H9 (cell line): ENCODE data around the gene SBNO1. TPM values are rescaled to one million over a fixed set of nuclear protein-coding genes. Genes with fewer than 3 reads are reported as not detected.

Experiments used
- DNase-seq: peaks from one replicate; pipeline ENCODE4 v3.0.0-alpha.2; 2017
- H2AFZ ChIP-seq: one replicate; pipeline ENCODE4 v1.6.1; 2013; ENCODE audit warnings: mild to moderate bottlenecking, low read length, control low read depth, moderate library complexity
- H2AK5ac ChIP-seq: 2 replicates; pipeline ENCODE4 v1.6.1; 2013; ENCODE audit warnings: low read length, control low read depth, mixed read lengths; ENCODE audit not compliant: insufficient read length
- H2BK120ac ChIP-seq: one replicate; pipeline ENCODE4 v1.6.1; 2013; ENCODE audit warnings: low read depth, mild to moderate bottlenecking, low read length, control low read depth, inconsistent platforms; ENCODE audit not compliant: poor library complexity, severe bottlenecking
- H2BK12ac ChIP-seq: 2 replicates; pipeline ENCODE4 v1.6.1; 2013; ENCODE audit warnings: low read length, control low read depth, mixed read lengths, low read depth; ENCODE audit not compliant: insufficient read length
- H2BK15ac ChIP-seq: 2 replicates; pipeline ENCODE4 v1.6.1; 2013; ENCODE audit warnings: low read depth, low read length, control low read depth
- H2BK20ac ChIP-seq: one replicate; pipeline ENCODE4 v1.6.1; 2013; ENCODE audit warnings: low read depth, mild to moderate bottlenecking, low read length, control low read depth, inconsistent platforms; ENCODE audit not compliant: poor library complexity, severe bottlenecking
- H2BK5ac ChIP-seq: 2 replicates; pipeline ENCODE4 v1.6.1; 2013; ENCODE audit warnings: low read length, control low read depth, mixed read lengths; ENCODE audit not compliant: insufficient read length
- H3K14ac ChIP-seq: 2 replicates; pipeline ENCODE4 v1.6.1; 2013; ENCODE audit warnings: low read length, control low read depth; ENCODE audit not compliant: insufficient read depth
- H3K18ac ChIP-seq: 2 replicates; pipeline ENCODE4 v1.6.1; 2013; ENCODE audit warnings: low read depth, mild to moderate bottlenecking, mixed read lengths, low read length, control low read depth; ENCODE audit not compliant: insufficient read length
- H3K23ac ChIP-seq: 2 replicates; pipeline ENCODE4 v1.6.1; 2013; ENCODE audit warnings: low read length, control low read depth, mixed read lengths, low read depth; ENCODE audit not compliant: insufficient read length
- H3K23me2 ChIP-seq: 2 replicates; pipeline ENCODE4 v1.6.1; 2013; ENCODE audit warnings: low read depth, mild to moderate bottlenecking, mixed read lengths, low read length, control low read depth; ENCODE audit not compliant: insufficient read length, poor library complexity, severe bottlenecking
- H3K27ac ChIP-seq: 2 replicates; pipeline ENCODE4 v1.5.1; 2013; ENCODE audit warnings: low read length, control low read depth, mixed read lengths, low read depth; ENCODE audit not compliant: insufficient read length
- H3K27me3 ChIP-seq: 2 replicates; pipeline ENCODE4 v1.6.1; 2013; ENCODE audit warnings: low read length, control low read depth, inconsistent platforms; ENCODE audit not compliant: insufficient read depth
- H3K4ac ChIP-seq: 2 replicates; pipeline ENCODE4 v1.6.1; 2013; ENCODE audit warnings: low read depth, mild to moderate bottlenecking, control low read depth, inconsistent platforms, low read length, moderate library complexity
- H3K4me1 ChIP-seq: 2 replicates; pipeline ENCODE4 v1.6.1; 2013; ENCODE audit warnings: low read length, control low read depth, inconsistent platforms; ENCODE audit not compliant: insufficient read depth
- H3K4me2 ChIP-seq: 2 replicates; pipeline ENCODE4 v1.6.1; 2013; ENCODE audit warnings: low read length, control low read depth, mixed read lengths; ENCODE audit not compliant: insufficient read length, insufficient read depth
- H3K56ac ChIP-seq: 2 replicates; pipeline ENCODE4 v1.6.1; 2013; ENCODE audit warnings: low read depth, mild to moderate bottlenecking, mixed read lengths, low read length, control low read depth; ENCODE audit not compliant: insufficient read length
- H3K79me1 ChIP-seq: 2 replicates; pipeline ENCODE4 v1.6.1; 2013; ENCODE audit warnings: low read depth, mild to moderate bottlenecking, moderate library complexity, low read length, control low read depth, inconsistent platforms; ENCODE audit not compliant: insufficient read depth, poor library complexity, severe bottlenecking
- H3K79me2 ChIP-seq: 2 replicates; pipeline ENCODE4 v1.6.1; 2013; ENCODE audit warnings: low read length, control low read depth, inconsistent platforms; ENCODE audit not compliant: insufficient read depth
- H3K9ac ChIP-seq: 2 replicates; pipeline ENCODE4 v1.6.1; 2013; ENCODE audit warnings: low read length, control low read depth, mixed read lengths; ENCODE audit not compliant: insufficient read length; ENCODE audit errors: extremely low read depth
- H3K9me3 ChIP-seq: one replicate; pipeline ENCODE4 v1.6.1; 2013; ENCODE audit warnings: low read depth, low read length, inconsistent platforms; ENCODE audit not compliant: control insufficient read depth
- H3T11ph ChIP-seq: one replicate; pipeline ENCODE4 v1.6.1; 2013; ENCODE audit warnings: mild to moderate bottlenecking, low read length, control low read depth, inconsistent platforms
- H4K20me1 ChIP-seq: one replicate; pipeline ENCODE4 v1.6.1; 2013; ENCODE audit not compliant: control insufficient read depth, insufficient read length, insufficient read depth
- H4K5ac ChIP-seq: 2 replicates; pipeline ENCODE4 v1.6.1; 2013; ENCODE audit warnings: low read depth, mild to moderate bottlenecking, mixed read lengths, low read length, control low read depth; ENCODE audit not compliant: insufficient read length
- H4K8ac ChIP-seq: replicated peaks from 2 replicates; pipeline ENCODE4 v1.6.1; 2013; ENCODE audit warnings: low read length, control low read depth, mixed read lengths, low read depth; ENCODE audit not compliant: insufficient read length
- H4K91ac ChIP-seq: 2 replicates; pipeline ENCODE4 v1.6.1; 2013; ENCODE audit warnings: low read depth, mild to moderate bottlenecking, moderate library complexity, mixed read lengths, low read length, control low read depth; ENCODE audit not compliant: insufficient read length
- H3K27ac Mint-ChIP-seq, 3 experiments: 2 replicates in 2 of 3; 3 replicates in 1 of 3; pipeline ENCODE4 v1.8.0; 2020 to 2021; ENCODE audit warnings: mixed read lengths in 3 of 3, mild to moderate bottlenecking in 1 of 3, moderate library complexity in 1 of 3
- H3K27me3 Mint-ChIP-seq: 2 replicates; pipeline ENCODE4 v1.8.0; 2021; ENCODE audit warnings: low read depth, mild to moderate bottlenecking, moderate library complexity, mixed read lengths
- H3K36me3 Mint-ChIP-seq, 3 experiments: 2 replicates in 2 of 3; 3 replicates in 1 of 3; pipeline ENCODE4 v1.8.0; 2020 to 2021; ENCODE audit warnings: low read depth in 3 of 3, mixed read lengths in 3 of 3; ENCODE audit not compliant: insufficient read depth in 1 of 3
- H3K4me1 Mint-ChIP-seq, 2 experiments: 2 replicates each; pipeline ENCODE4 v1.8.0; 2020; ENCODE audit warnings: mixed read lengths in 2 of 2
- H3K4me3 Mint-ChIP-seq, 2 experiments: 2 replicates in 1 of 2; 3 replicates in 1 of 2; pipeline ENCODE4 v1.8.0; 2020 to 2021; ENCODE audit warnings: mild to moderate bottlenecking in 2 of 2, mixed read lengths in 2 of 2, moderate library complexity in 1 of 2
- H3K9me3 Mint-ChIP-seq, 2 experiments: 2 replicates in 1 of 2; 3 replicates in 1 of 2; pipeline ENCODE4 v1.8.0; 2020; ENCODE audit warnings: mild to moderate bottlenecking in 2 of 2, mixed read lengths in 2 of 2, moderate library complexity in 1 of 2
- WGBS: extraction: QIAGEN DNeasy Blood & Tissue Kit; methylation state at CpG from one replicate; pipeline ENCODE4 v1.1.7; 2013; ENCODE audit warnings: missing lambda C conversion rate, low lambda C conversion rate, mixed read lengths; ENCODE audit not compliant: insufficient read length; ENCODE audit errors: extremely low coverage; 5-methylcytosine and 5-hydroxymethylcytosine counted together
- long read RNA-seq: library from polyadenylated mRNA; unstranded; transcript quantifications from one replicate; pipeline ENCODE4 v2.0.0, GENCODE V29; 2020
- total RNA-seq: library from RNA; stranded (reverse); gene quantifications from 2 replicates; pipeline ENCODE4 v1.2.1, GENCODE V29; 2021
- TF ChIP-seq, protein P1 (sequence below): fragments of 200-600 bp; sonication (generic); conservative IDR thresholded peaks from 3 replicates; pipeline ENCODE4 v1.8.0; 2021; ENCODE audit warnings: antibody characterized with exemption, mild to moderate bottlenecking

SBNO1 gene
- 46.0 and 47.5 TPM in 2 replicates for total RNA-seq
- long read RNA-seq, partial matches to known transcripts, result 306 of 417 reads
- long read RNA-seq, other reads (novel, unspliced or antisense), result 111 of 417 reads

- H3K27ac Mint-ChIP-seq, result peak within 1 kb of the TSS; percentile 90 to 96 (median 95)
- Histone ChIP-seq H3K56ac (no peak within 1 kb of the TSS), H4K91ac (no peak within 1 kb of the TSS), H3K4ac (peak within 1 kb of the TSS; percentile 21; the same call in 1 of the 2 replicates), H3K23me2 (peaks cover 10% of the 10 kb centered on the region), H3K79me1 (peaks cover 5% of the 10 kb centered on the region), H3K79me2 (peaks cover 42% of the 10 kb centered on the region; the same call in 1 of the 2 replicates), H2BK20ac (no peak within 1 kb of the TSS), H4K20me1 (no peaks in the 10 kb centered on the region), H2BK12ac (no peak within 1 kb of the TSS), H4K8ac (no peak within 1 kb of the TSS), H3K27me3 (no peaks in the 10 kb centered on the region), H2AFZ (no peak within 1 kb of the TSS), H3K4me2 (peak within 1 kb of the TSS; percentile 95), H3T11ph (no peak within 1 kb of the TSS), H2BK120ac (no peak within 1 kb of the TSS), H2AK5ac (no peak within 1 kb of the TSS), H4K5ac (no peak within 1 kb of the TSS), H3K4me1 (no peaks in the 10 kb centered on the region), H3K18ac (peak within 1 kb of the TSS; percentile 99), H2BK5ac (no peak within 1 kb of the TSS), H3K9me3 (no peaks in the 10 kb centered on the region), H3K9ac (peak within 1 kb of the TSS; percentile 85), H3K23ac (no peak within 1 kb of the TSS), H3K14ac (peak within 1 kb of the TSS; percentile 98), H2BK15ac (no peak within 1 kb of the TSS), H3K27ac (peak within 1 kb of the TSS; percentile 66)
- no peaks in the 10 kb centered on the region for H3K36me3 Mint-ChIP-seq
- peak; percentile 93 for DNase-seq
- peak within 1 kb of the TSS; percentile 89 to 93 for H3K4me3 Mint-ChIP-seq
- no CpG with 5 or more reads among the region's 47 CpGs for WGBS
- peaks cover 7% of the 10 kb centered on the region for H3K27me3 Mint-ChIP-seq
- no peaks in the 10 kb centered on the region; a peak in 1 of 5 replicates for H3K9me3 Mint-ChIP-seq
- TF ChIP-seq, protein P1, sequence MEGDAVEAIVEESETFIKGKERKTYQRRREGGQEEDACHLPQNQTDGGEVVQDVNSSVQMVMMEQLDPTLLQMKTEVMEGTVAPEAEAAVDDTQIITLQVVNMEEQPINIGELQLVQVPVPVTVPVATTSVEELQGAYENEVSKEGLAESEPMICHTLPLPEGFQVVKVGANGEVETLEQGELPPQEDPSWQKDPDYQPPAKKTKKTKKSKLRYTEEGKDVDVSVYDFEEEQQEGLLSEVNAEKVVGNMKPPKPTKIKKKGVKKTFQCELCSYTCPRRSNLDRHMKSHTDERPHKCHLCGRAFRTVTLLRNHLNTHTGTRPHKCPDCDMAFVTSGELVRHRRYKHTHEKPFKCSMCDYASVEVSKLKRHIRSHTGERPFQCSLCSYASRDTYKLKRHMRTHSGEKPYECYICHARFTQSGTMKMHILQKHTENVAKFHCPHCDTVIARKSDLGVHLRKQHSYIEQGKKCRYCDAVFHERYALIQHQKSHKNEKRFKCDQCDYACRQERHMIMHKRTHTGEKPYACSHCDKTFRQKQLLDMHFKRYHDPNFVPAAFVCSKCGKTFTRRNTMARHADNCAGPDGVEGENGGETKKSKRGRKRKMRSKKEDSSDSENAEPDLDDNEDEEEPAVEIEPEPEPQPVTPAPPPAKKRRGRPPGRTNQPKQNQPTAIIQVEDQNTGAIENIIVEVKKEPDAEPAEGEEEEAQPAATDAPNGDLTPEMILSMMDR, result no peak
- peaks cover 6 to 13% of the 10 kb centered on the region in 2 experiments for H3K4me1 Mint-ChIP-seq
Measured at GRCh38 chr12:123364532-123365024, at the start of gene SBNO1. TSS of gene SBNO1 (minus strand) at chr12:123364847. CDS start at chr12:123350441, 14,406 bp downstream.
